Astrocyte (in vitro differentiated cells and primary cell): ENCODE results near the gene TIMM13.

ENCODE experiments used
- EZH2 ChIP-seq: IDR thresholded peaks from 2 replicates; pipeline ENCODE4 v1.6.1; 2012; ENCODE audit warnings: mild to moderate bottlenecking, low read length, inconsistent platforms; ENCODE audit not compliant: insufficient read depth
- TF ChIP-seq, protein P1 (sequence below): IDR thresholded peaks from 2 replicates; pipeline ENCODE4 v1.5.1; 2011; ENCODE audit warnings: low read depth, mild to moderate bottlenecking, inconsistent platforms, low read length, moderate library complexity; ENCODE audit not compliant: insufficient read depth

DNA sequence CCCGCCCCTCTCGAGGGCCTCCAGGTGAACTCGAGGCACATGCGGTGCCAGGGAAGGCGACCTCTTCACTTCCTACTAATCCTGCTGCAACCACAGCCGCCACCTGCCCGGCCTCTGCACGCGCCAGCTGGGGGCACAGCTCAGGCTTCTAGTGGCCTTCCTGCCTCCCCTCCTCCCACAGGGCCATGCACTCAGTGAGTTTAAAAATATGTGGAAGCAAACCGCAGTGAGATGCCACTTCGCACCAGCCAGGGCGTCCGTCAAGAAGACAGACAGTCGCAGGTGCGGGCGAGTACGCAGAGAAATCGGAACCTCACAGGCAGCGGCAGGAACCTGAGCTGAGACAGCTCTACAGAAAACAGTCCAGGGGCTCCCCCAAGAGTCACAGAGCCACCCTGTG is 19.0 kb upstream of the TIMM13 start:
- TF ChIP-seq, protein P1, sequence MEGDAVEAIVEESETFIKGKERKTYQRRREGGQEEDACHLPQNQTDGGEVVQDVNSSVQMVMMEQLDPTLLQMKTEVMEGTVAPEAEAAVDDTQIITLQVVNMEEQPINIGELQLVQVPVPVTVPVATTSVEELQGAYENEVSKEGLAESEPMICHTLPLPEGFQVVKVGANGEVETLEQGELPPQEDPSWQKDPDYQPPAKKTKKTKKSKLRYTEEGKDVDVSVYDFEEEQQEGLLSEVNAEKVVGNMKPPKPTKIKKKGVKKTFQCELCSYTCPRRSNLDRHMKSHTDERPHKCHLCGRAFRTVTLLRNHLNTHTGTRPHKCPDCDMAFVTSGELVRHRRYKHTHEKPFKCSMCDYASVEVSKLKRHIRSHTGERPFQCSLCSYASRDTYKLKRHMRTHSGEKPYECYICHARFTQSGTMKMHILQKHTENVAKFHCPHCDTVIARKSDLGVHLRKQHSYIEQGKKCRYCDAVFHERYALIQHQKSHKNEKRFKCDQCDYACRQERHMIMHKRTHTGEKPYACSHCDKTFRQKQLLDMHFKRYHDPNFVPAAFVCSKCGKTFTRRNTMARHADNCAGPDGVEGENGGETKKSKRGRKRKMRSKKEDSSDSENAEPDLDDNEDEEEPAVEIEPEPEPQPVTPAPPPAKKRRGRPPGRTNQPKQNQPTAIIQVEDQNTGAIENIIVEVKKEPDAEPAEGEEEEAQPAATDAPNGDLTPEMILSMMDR: no peak
- TF ChIP-seq EZH2: no peak
